GM23248 (cell line): ENCODE data around the gene CFAP100. TPM values are rescaled to one million over a fixed set of nuclear protein-coding genes. Genes with fewer than 3 reads are reported as not detected.

ENCODE experiments used
- DNase-seq: peaks from one replicate; pipeline ENCODE4 v3.0.0-alpha.2; 2015
- H2AFZ ChIP-seq: fragments of 200-600 bp; sonication (generic); 2 replicates; pipeline ENCODE4 v1.6.1; 2016; ENCODE audit warnings: antibody characterized with exemption
- H3F3A ChIP-seq: fragments of 200-600 bp; sonication (generic); 2 replicates; pipeline ENCODE4 v1.6.1; 2016; ENCODE audit warnings: mild to moderate bottlenecking, antibody characterized with exemption, mixed run types; ENCODE audit not compliant: insufficient read depth
- H3K27ac ChIP-seq: fragments of 200-600 bp; sonication (generic); 2 replicates; pipeline ENCODE4 v1.5.1; 2016; ENCODE audit warnings: mild to moderate bottlenecking
- H3K27me3 ChIP-seq: fragments of 200-600 bp; sonication (generic); replicated peaks from 2 replicates; pipeline ENCODE4 v1.6.1; 2016; ENCODE audit warnings: mild to moderate bottlenecking; ENCODE audit not compliant: insufficient read depth
- H3K36me3 ChIP-seq: fragments of 200-600 bp; sonication (generic); 2 replicates; pipeline ENCODE4 v1.6.1; 2016; ENCODE audit warnings: low read depth, mild to moderate bottlenecking
- H3K4me1 ChIP-seq: fragments of 200-600 bp; sonication (generic); 2 replicates; pipeline ENCODE4 v1.6.1; 2016; ENCODE audit warnings: mild to moderate bottlenecking; ENCODE audit not compliant: insufficient read depth
- H3K4me2 ChIP-seq: fragments of 200-600 bp; sonication (generic); one replicate; pipeline ENCODE4 v1.6.1; 2016; ENCODE audit warnings: mild to moderate bottlenecking; ENCODE audit not compliant: unreplicated experiment
- H3K4me3 ChIP-seq: fragments of 200-600 bp; sonication (generic); 2 replicates; pipeline ENCODE4 v1.5.1; 2016; ENCODE audit warnings: mild to moderate bottlenecking
- H3K79me2 ChIP-seq: fragments of 200-600 bp; sonication (generic); 2 replicates; pipeline ENCODE4 v1.6.1; 2016; ENCODE audit warnings: mild to moderate bottlenecking; ENCODE audit not compliant: insufficient read depth
- H3K9ac ChIP-seq: fragments of 200-600 bp; sonication (generic); 2 replicates; pipeline ENCODE4 v1.6.1; 2016; ENCODE audit warnings: mild to moderate bottlenecking
- H3K9me2 ChIP-seq: fragments of 200-600 bp; sonication (generic); 2 replicates; pipeline ENCODE4 v1.6.1; 2016; ENCODE audit warnings: mixed run types, mild to moderate bottlenecking, moderate library complexity; ENCODE audit not compliant: insufficient read depth
- H3K9me3 ChIP-seq: fragments of 200-600 bp; sonication (generic); one replicate; pipeline ENCODE4 v1.6.1; 2017; ENCODE audit warnings: low read depth
- H4K20me1 ChIP-seq: fragments of 200-600 bp; sonication (generic); 2 replicates; pipeline ENCODE4 v1.6.0; 2016; ENCODE audit not compliant: insufficient read depth
- EZH2 ChIP-seq: fragments of 200-600 bp; sonication (generic); IDR thresholded peaks from 2 replicates; pipeline ENCODE4 v1.6.1; 2018; ENCODE audit warnings: antibody characterized with exemption, mild to moderate bottlenecking; ENCODE audit not compliant: insufficient read depth, poor library complexity, severe bottlenecking
- EZH2phosphoT487 ChIP-seq: fragments of 200-600 bp; sonication (generic); IDR thresholded peaks from 2 replicates; pipeline ENCODE4 v1.6.1; 2018; ENCODE audit warnings: antibody characterized with exemption, moderate library complexity, mild to moderate bottlenecking, low read depth; ENCODE audit not compliant: insufficient read depth
- WGBS, 2 experiments: methylation state at CpG; one replicate each; pipeline ENCODE4 v1.1.6; 2015 to 2017; ENCODE audit warnings: low lambda C conversion rate in 2 of 2, low coverage in 1 of 2; ENCODE audit errors: missing lambda C conversion rate in 2 of 2; 5-methylcytosine and 5-hydroxymethylcytosine counted together
- in situ Hi-C: fragments of 300-500 bp; cut with MboI; formaldehyde crosslinking; loops from 2 replicates; pipeline ENCODE4 v1.15.0; 2020
- polyA plus RNA-seq: library from polyadenylated mRNA; unstranded; fragments of >200 nt; fragmentation: Nextera tagmentation; extraction: Ambion mirVana; gene quantifications from 2 replicates; pipeline ENCODE4 v1.2.1, GENCODE V29; 2016
- total RNA-seq: library from RNA; depleted of rRNA; stranded (reverse); fragments of >200 nt; shearing (Covaris generic); gene quantifications from 2 replicates; pipeline ENCODE4 v1.2.3, GENCODE V29; 2014; rRNA removed

Gene CFAP100
- total RNA-seq, result not detected in 2 replicates
- not detected in 2 replicates for polyA plus RNA-seq

DNA sequence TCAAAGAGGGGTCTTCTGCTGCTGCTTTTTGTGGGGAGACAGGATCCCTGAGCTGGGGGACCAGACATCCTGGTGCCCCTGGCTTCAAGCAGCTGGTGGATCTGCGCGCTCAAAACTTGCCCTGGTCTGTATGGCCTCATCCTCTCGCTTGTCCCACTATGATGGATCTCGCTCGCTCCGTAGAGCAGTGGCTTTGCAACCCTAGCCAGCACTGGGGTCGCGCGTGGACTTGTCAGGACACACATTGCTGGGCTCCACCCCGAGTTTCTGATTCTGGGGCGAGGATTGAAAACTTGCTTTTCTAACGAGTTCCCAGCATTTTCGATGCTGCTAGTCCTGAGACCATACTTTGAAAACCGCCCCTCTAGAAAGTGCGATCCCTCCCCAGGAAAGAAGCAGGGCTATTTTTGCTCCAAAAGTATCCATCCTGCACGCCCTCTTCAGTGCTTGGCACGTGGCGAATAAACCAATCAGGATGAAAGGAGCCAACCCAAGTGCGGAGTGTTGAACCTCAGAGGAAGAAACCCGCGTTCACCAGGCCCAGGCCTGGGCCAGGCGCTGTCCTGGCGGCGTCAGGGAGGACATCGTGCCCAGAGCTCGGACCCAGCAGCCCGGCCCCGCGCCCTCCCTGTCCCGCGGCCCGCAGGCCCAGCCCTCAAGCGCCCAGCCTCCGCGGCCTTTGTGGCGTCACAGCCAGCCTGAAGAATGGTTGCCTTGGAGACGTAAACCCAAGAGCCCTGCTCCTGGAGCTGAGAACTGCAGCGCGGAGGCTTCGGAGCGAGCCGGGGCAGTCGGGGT is at the start of gene CFAP100:
TSS of gene CFAP100 (plus strand) at position 731 of the 798 bp plus-strand sequence. CDS start 1,092 bp downstream, outside the sequence.
- Histone ChIP-seq H3K9me2 (no peaks in the 10 kb centered on the region), H3K4me3 (peak within 1 kb of the TSS; percentile 53), H3K27me3 (peaks cover 31% of the 10 kb centered on the region), H3K4me1 (no peaks in the 10 kb centered on the region), H3K27ac (no peak within 1 kb of the TSS), H3K9ac (no peak within 1 kb of the TSS), H3K9me3 (no peaks in the 10 kb centered on the region), H2AFZ (peak within 1 kb of the TSS; percentile 22; the same call in 1 of the 2 replicates), H3K36me3 (no peaks in the 10 kb centered on the region), H3K79me2 (no peaks in the 10 kb centered on the region), H4K20me1 (no peaks in the 10 kb centered on the region), H3F3A (no peaks in the 10 kb centered on the region), H3K4me2 (peak within 1 kb of the TSS; percentile 55)
- WGBS, 2 experiments, result 33 to 40% methylated on average over 34 to 43 of the region's 43 CpGs
- TF ChIP-seq EZH2phosphoT487 (no peak), EZH2 (no peak)
- DNase-seq, result peak; percentile 67
- in situ Hi-C loops, result loop anchor here (10.0 to 25.0 kb wide), 3 partner anchors 150 to 432 kb away; partner anchors contain the start of gene ROPN1B

DNA sequence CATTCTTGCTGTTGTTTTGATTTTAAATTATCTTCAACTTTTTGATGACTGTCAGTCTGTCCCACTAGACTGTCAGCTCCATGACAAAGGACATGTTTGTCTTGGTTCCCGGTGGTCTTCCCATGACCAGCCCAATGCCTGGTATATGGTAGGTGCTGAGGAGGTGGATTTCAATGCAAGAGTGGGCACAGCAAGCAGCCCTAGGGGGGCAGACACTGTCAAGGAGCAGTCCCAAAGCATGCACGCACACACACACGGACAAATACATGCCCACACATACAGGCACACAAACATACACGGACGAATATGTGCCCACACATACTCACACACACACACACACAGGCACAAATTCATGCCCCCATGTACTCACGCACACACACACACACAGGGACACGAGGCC is 49.5 kb upstream of the CFAP100 start:
- H4K20me1 ChIP-seq, result no peaks in the 10 kb centered on the region
- H3K79me2 ChIP-seq, result no peaks in the 10 kb centered on the region
- WGBS, 2 experiments, result 67 to 68% methylated on average over 7 of the region's 7 CpGs
- no peaks in the 10 kb centered on the region for H3K4me1 ChIP-seq
- no peaks in the 10 kb centered on the region for H3K9me2 ChIP-seq
- no peaks in the 10 kb centered on the region for H3K36me3 ChIP-seq
- no peak overlapping the region for H3K27ac ChIP-seq
- no peaks in the 10 kb centered on the region for H3F3A ChIP-seq
- no peak for DNase-seq
- no peak overlapping the region for H2AFZ ChIP-seq
- H3K9me3 ChIP-seq, result no peaks in the 10 kb centered on the region
- TF ChIP-seq EZH2phosphoT487, result no peak
- no peak for TF ChIP-seq EZH2
- H3K9ac ChIP-seq, result no peak overlapping the region
- in situ Hi-C loops, result no loop called here
- no peak overlapping the region for H3K4me3 ChIP-seq
- no peaks in the 10 kb centered on the region for H3K27me3 ChIP-seq
- H3K4me2 ChIP-seq, result no peak overlapping the region

DNA sequence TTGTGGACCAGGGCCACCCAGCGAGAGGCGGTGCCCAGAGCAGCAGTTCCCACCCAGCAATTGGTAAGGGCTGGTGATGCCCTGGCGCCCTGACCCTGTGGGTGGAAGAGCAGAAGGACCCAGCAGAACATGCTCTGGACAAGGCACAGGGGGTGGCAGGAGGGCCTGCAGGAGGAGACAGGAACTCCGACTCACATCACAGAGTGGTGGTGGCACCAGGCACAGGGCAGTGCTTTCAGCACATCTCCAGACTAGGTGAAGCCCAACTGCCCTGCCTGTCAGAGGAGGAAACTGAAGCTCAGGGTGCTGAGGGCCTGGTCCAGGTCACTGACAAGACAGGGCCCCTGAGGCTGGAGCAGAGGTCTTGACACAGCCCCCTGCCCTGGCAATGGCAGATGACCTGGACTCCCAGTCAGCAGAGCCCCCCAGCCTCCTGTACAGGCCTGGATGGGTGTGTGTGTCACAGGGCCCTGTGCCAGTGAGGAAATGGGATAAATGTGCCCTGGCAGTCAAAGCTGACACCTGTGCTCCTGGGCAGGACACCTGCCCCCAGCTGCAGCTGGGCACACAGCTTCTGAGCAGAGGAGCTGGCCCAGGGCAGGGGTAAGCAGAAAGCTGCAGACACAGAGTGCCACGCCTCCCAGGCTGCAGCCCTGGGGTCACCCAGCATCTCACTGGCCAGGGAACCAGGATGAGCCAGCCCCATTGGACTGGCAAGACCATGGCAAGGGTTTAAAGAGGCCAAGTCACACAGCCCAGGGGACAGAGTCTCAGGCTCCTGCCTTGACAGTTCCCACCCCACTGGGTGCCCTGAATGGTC is 48.9 kb upstream of the CFAP100 start:
- no peaks in the 10 kb centered on the region for H3K36me3 ChIP-seq
- no peaks in the 10 kb centered on the region for H4K20me1 ChIP-seq
- no peaks in the 10 kb centered on the region for H3K4me1 ChIP-seq
- no peaks in the 10 kb centered on the region for H3K79me2 ChIP-seq
- H3K27me3 ChIP-seq, result no peaks in the 10 kb centered on the region
- H3K9me2 ChIP-seq, result no peaks in the 10 kb centered on the region
- no peak for TF ChIP-seq EZH2phosphoT487
- no peak for TF ChIP-seq EZH2
- in situ Hi-C loops, result no loop called here
- H2AFZ ChIP-seq, result no peak overlapping the region
- no peaks in the 10 kb centered on the region for H3F3A ChIP-seq
- H3K4me3 ChIP-seq, result no peak overlapping the region
- 67 to 70% methylated on average over 5 of the region's 5 CpGs for WGBS, 2 experiments
- H3K4me2 ChIP-seq, result no peak overlapping the region
- no peak for DNase-seq
- H3K27ac ChIP-seq, result no peak overlapping the region
- H3K9ac ChIP-seq, result no peak overlapping the region
- no peaks in the 10 kb centered on the region for H3K9me3 ChIP-seq

DNA sequence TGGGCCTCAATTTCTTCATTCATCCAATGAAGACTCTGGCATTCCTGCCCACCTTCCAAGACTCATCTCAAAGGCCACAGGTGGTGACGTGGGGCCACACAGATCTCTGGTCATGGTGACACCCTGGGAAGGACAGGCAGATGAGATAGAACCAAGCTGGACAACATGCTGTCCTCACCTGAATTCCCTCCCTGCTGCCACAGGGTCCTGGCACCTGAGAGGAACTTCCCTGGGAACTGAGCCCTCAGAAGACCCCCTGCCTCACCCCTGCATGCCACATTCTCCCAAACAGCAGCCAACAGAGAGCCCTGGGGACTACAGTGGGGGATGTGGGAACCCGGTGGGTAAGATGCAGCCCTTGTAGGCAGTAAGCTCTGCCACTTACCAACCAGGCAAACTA is 48.2 kb upstream of the CFAP100 start:
- no peak overlapping the region for H3K4me2 ChIP-seq
- H3K79me2 ChIP-seq, result no peaks in the 10 kb centered on the region
- no peak overlapping the region for H3K4me3 ChIP-seq
- in situ Hi-C loops, result no loop called here
- no peaks in the 10 kb centered on the region for H4K20me1 ChIP-seq
- no peak for TF ChIP-seq EZH2
- no peak for TF ChIP-seq EZH2phosphoT487
- DNase-seq, result no peak
- WGBS, 2 experiments, result 65 to 81% methylated on average over 2 of the region's 2 CpGs
- no peaks in the 10 kb centered on the region for H3K27me3 ChIP-seq
- H3K27ac ChIP-seq, result no peak overlapping the region
- no peaks in the 10 kb centered on the region for H3K9me3 ChIP-seq
- no peaks in the 10 kb centered on the region for H3K9me2 ChIP-seq
- H3K9ac ChIP-seq, result no peak overlapping the region
- no peaks in the 10 kb centered on the region for H3F3A ChIP-seq
- no peak overlapping the region for H2AFZ ChIP-seq
- H3K36me3 ChIP-seq, result no peaks in the 10 kb centered on the region
- no peaks in the 10 kb centered on the region for H3K4me1 ChIP-seq
